IMR-90 (cell line): ENCODE results near the gene CTNNBIP1. TPM values are rescaled to one million over a fixed set of nuclear protein-coding genes. Genes with fewer than 3 reads are reported as not detected.

Source experiments
- ATAC-seq: fragments of 200-7000 bp; cut with Tn5 transposase; 2 replicates; pipeline ENCODE4 v1.9.1; 2020; ENCODE audit warnings: low read depth, mild to moderate bottlenecking, moderate library complexity
- BruUV-seq: library from RNA; stranded (reverse); fragments of 400-500 nt; replicated peaks from 2 replicates; lab custom pipeline; 2021; lab: Mats Ljungman, UMichigan
- CTCF ChIA-PET: fragments of 300-600 bp; formaldehyde crosslinking; extraction: SDS; loops from one replicate; lab custom pipeline; 2021; ENCODE audit warnings: antibody characterized with exemption; lab: Yijun Ruan, JAX
- POLR2A ChIA-PET: fragments of 300-600 bp; sonication (Branson Sonifier 250); formaldehyde crosslinking; loops from one replicate; lab custom pipeline; 2022; ENCODE audit warnings: antibody characterized with exemption; ENCODE audit not compliant: unreplicated experiment; lab: Charles Lee
- DNase-seq: peaks from one replicate; pipeline ENCODE4 v3.0.0; 2013
- H2AFZ ChIP-seq: replicated peaks from 2 replicates; pipeline ENCODE3; 2013; ENCODE audit warnings: low read length, mild to moderate bottlenecking; ENCODE audit not compliant: poor library complexity
- H2AK5ac ChIP-seq: 2 replicates; pipeline ENCODE4 v1.6.1; 2013; ENCODE audit warnings: low read depth, low read length, inconsistent platforms
- H2AK9ac ChIP-seq: replicated peaks from 2 replicates; pipeline ENCODE3; 2013; ENCODE audit warnings: mild to moderate bottlenecking, low read depth, low read length, moderate library complexity; ENCODE audit not compliant: poor library complexity
- H2BK120ac ChIP-seq: 2 replicates; pipeline ENCODE4 v1.6.1; 2013; ENCODE audit warnings: low read depth, low read length, inconsistent platforms
- H2BK15ac ChIP-seq: 3 replicates; pipeline ENCODE4 v1.6.1; 2013; ENCODE audit warnings: low read depth, low read length, inconsistent platforms
- H2BK20ac ChIP-seq: 2 replicates; pipeline ENCODE4 v1.6.1; 2013; ENCODE audit warnings: low read depth, mild to moderate bottlenecking, inconsistent platforms, low read length, moderate library complexity
- H2BK5ac ChIP-seq: 2 replicates; pipeline ENCODE4 v1.6.1; 2013; ENCODE audit warnings: mild to moderate bottlenecking, low read depth, low read length, inconsistent platforms; ENCODE audit not compliant: poor library complexity, severe bottlenecking
- H3K14ac ChIP-seq: replicated peaks from 2 replicates; pipeline ENCODE4 v1.6.1; 2013; ENCODE audit warnings: low read depth, low read length, inconsistent platforms
- H3K18ac ChIP-seq: 2 replicates; pipeline ENCODE4 v1.6.1; 2013; ENCODE audit warnings: low read depth, low read length, control low read depth
- H3K23ac ChIP-seq: 2 replicates; pipeline ENCODE4 v1.6.1; 2013; ENCODE audit warnings: low read depth, low read length, inconsistent platforms
- H3K27ac ChIP-seq: 2 replicates; pipeline ENCODE4 v1.5.1; 2013; ENCODE audit warnings: mild to moderate bottlenecking, control low read depth, low read length; ENCODE audit not compliant: insufficient read depth
- H3K27me3 ChIP-seq: 2 replicates; pipeline ENCODE4 v1.6.1; 2013; ENCODE audit warnings: low read length; ENCODE audit not compliant: control insufficient read depth, insufficient read depth
- H3K36me3 ChIP-seq: 2 replicates; pipeline ENCODE4 v1.6.1; 2013; ENCODE audit warnings: low read length, mixed read lengths; ENCODE audit not compliant: control insufficient read depth, insufficient read depth
- H3K4ac ChIP-seq: 2 replicates; pipeline ENCODE4 v1.6.1; 2013; ENCODE audit warnings: low read depth, low read length, inconsistent platforms
- H3K4me1 ChIP-seq: 2 replicates; pipeline ENCODE4 v1.6.1; 2013; ENCODE audit warnings: low read length, mixed read lengths; ENCODE audit not compliant: control insufficient read depth, insufficient read depth
- H3K4me2 ChIP-seq: 2 replicates; pipeline ENCODE4 v1.6.1; 2013; ENCODE audit warnings: low read depth, mild to moderate bottlenecking, control low read depth, low read length, moderate library complexity
- H3K4me3 ChIP-seq: 2 replicates; pipeline ENCODE4 v1.5.1; 2013; ENCODE audit warnings: low read depth, mild to moderate bottlenecking, control low read depth, low read length, moderate library complexity; ENCODE audit not compliant: insufficient read depth
- H3K56ac ChIP-seq: 2 replicates; pipeline ENCODE4 v1.6.1; 2013; ENCODE audit warnings: low read length, inconsistent platforms; ENCODE audit not compliant: insufficient read depth; ENCODE audit errors: extremely low read depth
- H3K79me1 ChIP-seq, 2 experiments: 2 replicates each; pipeline ENCODE4 v1.6.1; 2013; ENCODE audit warnings: low read length in 2 of 2, inconsistent platforms in 1 of 2, low read depth in 1 of 2
- H3K9ac ChIP-seq: 2 replicates; pipeline ENCODE4 v1.6.1; 2013; ENCODE audit warnings: low read depth, low read length, control low read depth
- H3K9me1 ChIP-seq: 2 replicates; pipeline ENCODE4 v1.6.1; 2013; ENCODE audit warnings: low read length, inconsistent platforms; ENCODE audit not compliant: insufficient read depth
- H3K9me3 ChIP-seq: 2 replicates; pipeline ENCODE4 v1.6.1; 2013; ENCODE audit warnings: low read length; ENCODE audit not compliant: control insufficient read depth, insufficient read depth
- H4K20me1 ChIP-seq: 2 replicates; pipeline ENCODE4 v1.6.1; 2013; ENCODE audit warnings: low read length, inconsistent platforms; ENCODE audit not compliant: insufficient read depth
- H4K5ac ChIP-seq: 2 replicates; pipeline ENCODE4 v1.6.1; 2013; ENCODE audit warnings: mild to moderate bottlenecking, low read depth, low read length, control low read depth
- H4K8ac ChIP-seq, 2 experiments: 2 replicates each; pipeline ENCODE4 v1.6.1; 2013; ENCODE audit warnings: low read depth in 2 of 2, low read length in 2 of 2, control low read depth in 1 of 2, inconsistent platforms in 1 of 2
- H4K91ac ChIP-seq: 2 replicates; pipeline ENCODE4 v1.6.1; 2013; ENCODE audit warnings: low read depth, low read length, inconsistent platforms; ENCODE audit not compliant: insufficient read depth
- BHLHE40 ChIP-seq: fragments of 150-350 bp; IDR thresholded peaks from 2 replicates; pipeline ENCODE4 v1.6.1; 2016; ENCODE audit warnings: mild to moderate bottlenecking, low read depth, low read length
- CEBPB ChIP-seq: IDR thresholded peaks from 2 replicates; pipeline ENCODE4 v1.6.1; 2012; ENCODE audit warnings: low read depth, low read length, improper control_type of control experiment
- CHD1 ChIP-seq: IDR thresholded peaks from 2 replicates; pipeline ENCODE4 v1.6.1; 2012; ENCODE audit warnings: low read depth, low read length, improper control_type of control experiment
- ELK1 ChIP-seq: fragments of 150-350 bp; IDR thresholded peaks from 2 replicates; pipeline ENCODE4 v1.6.1; 2016; ENCODE audit warnings: low read depth, mild to moderate bottlenecking, low read length, moderate library complexity, borderline replicate concordance
- FOS ChIP-seq: fragments of 150-350 bp; IDR thresholded peaks from 2 replicates; pipeline ENCODE4 v1.6.1; 2016; ENCODE audit warnings: low read depth, low read length
- MAFK ChIP-seq: IDR thresholded peaks from 2 replicates; pipeline ENCODE4 v1.6.1; 2012; ENCODE audit warnings: low read depth, low read length, improper control_type of control experiment
- MAZ ChIP-seq: IDR thresholded peaks from 2 replicates; pipeline ENCODE4 v1.6.1; 2012; ENCODE audit warnings: low read depth, mild to moderate bottlenecking, low read length, improper control_type of control experiment, moderate library complexity, borderline replicate concordance
- MXI1 ChIP-seq: IDR thresholded peaks from 2 replicates; pipeline ENCODE4 v1.6.1; 2012; ENCODE audit warnings: low read depth, mild to moderate bottlenecking, low read length, moderate library complexity, borderline replicate concordance
- NFE2L2 ChIP-seq: fragments of 150-350 bp; IDR thresholded peaks from 2 replicates; pipeline ENCODE4 v1.6.1; 2016; ENCODE audit warnings: low read depth, mild to moderate bottlenecking, low read length
- POLR2A ChIP-seq: IDR thresholded peaks from 2 replicates; pipeline ENCODE4 v1.6.1; 2012; ENCODE audit warnings: mild to moderate bottlenecking, low read depth, low read length
- RAD21 ChIP-seq: IDR thresholded peaks from 2 replicates; pipeline ENCODE4 v1.6.1; 2012; ENCODE audit warnings: low read length, improper control_type of control experiment
- RCOR1 ChIP-seq: IDR thresholded peaks from 2 replicates; pipeline ENCODE4 v1.6.1; 2012; ENCODE audit warnings: mild to moderate bottlenecking, low read length, improper control_type of control experiment; ENCODE audit not compliant: insufficient replicate concordance
- RFX5 ChIP-seq: IDR thresholded peaks from 2 replicates; pipeline ENCODE4 v1.8.0; 2012; ENCODE audit warnings: low read depth, mild to moderate bottlenecking, low read length, moderate library complexity
- SMC3 ChIP-seq: fragments of 150-350 bp; IDR thresholded peaks from 2 replicates; pipeline ENCODE4 v1.6.1; 2016; ENCODE audit warnings: low read depth, mild to moderate bottlenecking, antibody characterized with exemption, low read length, moderate library complexity
- USF2 ChIP-seq: fragments of 150-350 bp; IDR thresholded peaks from 2 replicates; pipeline ENCODE4 v1.6.1; 2017; ENCODE audit warnings: mild to moderate bottlenecking, antibody characterized with exemption, low read length, low read depth
- WGBS, 2 experiments: methylation state at CpG; one replicate each; pipeline versions ENCODE4 v1.1.5 to v1.1.7; 2013; ENCODE audit warnings: missing lambda C conversion rate in 2 of 2; ENCODE audit not compliant: insufficient read length in 1 of 2; ENCODE audit errors: extremely low coverage in 2 of 2; 5-methylcytosine and 5-hydroxymethylcytosine counted together
- dilution Hi-C: fragments of 300-500 bp; cut with HindIII; formaldehyde crosslinking; loops from one replicate; pipeline ENCODE4 v1.14.3; 2018; ENCODE audit warnings: low sequenced_read_pairs; ENCODE audit not compliant: unreplicated experiment
- in situ Hi-C: fragments of 300-500 bp; cut with MboI; formaldehyde crosslinking; loops from 3 replicates; pipeline ENCODE4 v1.14.3; 2019; ENCODE audit warnings: low sequenced_read_pairs, inconsistent platforms, mixed read lengths
- intact Hi-C: fragments of 100-400 bp; cut with micrococcal nuclease; formaldehyde crosslinking; loops from 2 replicates; pipeline ENCODE4 v1.10.0; 2022
- polyA plus RNA-seq, 3 experiments: library from polyadenylated mRNA; depleted of rRNA; stranded (reverse); fragments of >200 nt; gene quantifications; 2 replicates each; pipeline ENCODE4 v1.2.3, GENCODE V29; 2012; ENCODE audit warnings: low replicate concordance in 1 of 3
- total RNA-seq: library from RNA; depleted of rRNA; stranded (reverse); fragments of >200 nt; gene quantifications from 2 replicates; pipeline ENCODE4 v1.2.3, GENCODE V29; 2012

The CTNNBIP1 gene
- total and polyA plus RNA-seq, 2 of the 4 experiments (the other 2 are of a cell fraction), result 24.7 to 28.5 TPM

GRCh38 chr1:9884805-9885204 is 25.3 kb downstream of the CTNNBIP1 start (continued):
- TF ChIP-seq POLR2A, result no peak

GRCh38 chr1:9883585-9884449 is 26.3 kb downstream of the CTNNBIP1 start:
- POLR2A ChIA-PET, result no interaction called here
- H2AK5ac ChIP-seq, result peak overlapping the region; percentile 51; the same call in 1 of the 2 replicates
- H4K20me1 ChIP-seq, result peaks cover 3% of the 10 kb centered on the region; the same call in 1 of the 2 replicates
- no peak overlapping the region for H2BK5ac ChIP-seq
- H4K5ac ChIP-seq, result no peak overlapping the region
- dilution Hi-C loops, result no loop called here
- 97% methylated on average over 4 of the region's 11 CpGs; no CpG with 5 or more reads in 1 of the 2 experiments for WGBS, 2 experiments
- H3K4me3 ChIP-seq, result no peak overlapping the region
- H3K4me2 ChIP-seq, result no peak overlapping the region
- no peaks in the 10 kb centered on the region for H3K27me3 ChIP-seq
- no peak overlapping the region; the same call in 1 of the 2 replicates for H2BK120ac ChIP-seq
- no peak overlapping the region for H3K9ac ChIP-seq
- DNase-seq, result no peak
- H3K56ac ChIP-seq, result no peak overlapping the region
- peaks cover 21% of the 10 kb centered on the region for H3K9me1 ChIP-seq
- H3K36me3 ChIP-seq, result no peaks in the 10 kb centered on the region
- H3K18ac ChIP-seq, result no peak overlapping the region
- no TSS peak for BruUV-seq
- peaks cover 13% of the 10 kb centered on the region for H3K4me1 ChIP-seq
- no peaks in the 10 kb centered on the region for H3K9me3 ChIP-seq
- H4K8ac ChIP-seq, result no peak overlapping the region
- no peak overlapping the region for H3K14ac ChIP-seq
- CTCF ChIA-PET, result no interaction called here
- peak overlapping the region; percentile 10; the same call in 1 of the 2 replicates for H3K4ac ChIP-seq
- H2BK15ac ChIP-seq, result no peak overlapping the region; the same call in 2 of the 3 replicates
- no peak overlapping the region for H3K27ac ChIP-seq
- in situ Hi-C loops, result no loop called here
- H2AK9ac ChIP-seq, result peak overlapping the region; percentile 23
- intact Hi-C loops, result no loop called here
- peak overlapping the region; percentile 51; the same call in 1 of the 2 replicates for H3K23ac ChIP-seq
- peaks cover 4 to 43% of the 10 kb centered on the region in 2 experiments; a peak in 3 of 4 replicates for H3K79me1 ChIP-seq
- ATAC-seq, result no peak
- H4K91ac ChIP-seq, result no peak overlapping the region
- no peak overlapping the region for H2BK20ac ChIP-seq
- no peak overlapping the region for H2AFZ ChIP-seq
- TF ChIP-seq POLR2A (no peak), MAZ (no peak), RFX5 (no peak), CEBPB (no peak), USF2 (no peak), ELK1 (no peak), FOS (no peak), CHD1 (no peak), BHLHE40 (no peak), RCOR1 (no peak), SMC3 (no peak), NFE2L2 (no peak), RAD21 (no peak), MXI1 (no peak), MAFK (no peak)
